ENCODE data around the gene ASTN2.

Gene ASTN2

DNA sequence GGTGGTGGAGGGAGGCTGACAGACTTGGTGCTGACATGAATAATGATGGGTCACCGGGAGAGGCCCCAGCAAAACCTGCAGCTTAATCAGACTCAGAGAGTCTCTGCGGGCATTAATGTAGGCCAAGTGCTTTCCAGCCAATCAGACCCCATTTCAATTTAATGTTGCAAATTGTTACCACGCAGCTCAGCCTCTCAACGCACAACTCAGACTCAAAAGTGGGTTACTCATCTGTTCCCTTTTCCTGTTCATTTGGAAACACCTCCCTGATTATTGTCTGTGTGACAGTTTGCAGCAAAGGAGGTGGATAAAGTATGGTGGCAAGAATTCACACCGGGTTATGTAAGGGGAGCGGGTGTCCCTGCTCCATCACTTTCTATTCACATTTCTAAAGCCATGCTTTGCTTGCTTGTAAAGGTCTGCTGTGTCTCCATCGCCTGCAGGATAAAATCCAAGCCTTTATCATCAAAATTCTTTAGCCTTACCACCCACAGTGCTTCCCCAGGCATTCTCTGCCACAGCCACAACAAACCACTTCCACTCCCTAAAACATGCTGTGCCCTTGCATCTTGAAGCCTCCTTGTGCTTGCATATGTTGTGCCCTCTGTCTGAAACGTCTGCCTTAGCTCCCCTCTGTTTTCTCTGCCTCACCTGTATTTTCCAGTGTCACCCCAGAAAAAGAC is 156.5 kb downstream of the ASTN2 start:
- TF ChIP-seq, protein P1, sequence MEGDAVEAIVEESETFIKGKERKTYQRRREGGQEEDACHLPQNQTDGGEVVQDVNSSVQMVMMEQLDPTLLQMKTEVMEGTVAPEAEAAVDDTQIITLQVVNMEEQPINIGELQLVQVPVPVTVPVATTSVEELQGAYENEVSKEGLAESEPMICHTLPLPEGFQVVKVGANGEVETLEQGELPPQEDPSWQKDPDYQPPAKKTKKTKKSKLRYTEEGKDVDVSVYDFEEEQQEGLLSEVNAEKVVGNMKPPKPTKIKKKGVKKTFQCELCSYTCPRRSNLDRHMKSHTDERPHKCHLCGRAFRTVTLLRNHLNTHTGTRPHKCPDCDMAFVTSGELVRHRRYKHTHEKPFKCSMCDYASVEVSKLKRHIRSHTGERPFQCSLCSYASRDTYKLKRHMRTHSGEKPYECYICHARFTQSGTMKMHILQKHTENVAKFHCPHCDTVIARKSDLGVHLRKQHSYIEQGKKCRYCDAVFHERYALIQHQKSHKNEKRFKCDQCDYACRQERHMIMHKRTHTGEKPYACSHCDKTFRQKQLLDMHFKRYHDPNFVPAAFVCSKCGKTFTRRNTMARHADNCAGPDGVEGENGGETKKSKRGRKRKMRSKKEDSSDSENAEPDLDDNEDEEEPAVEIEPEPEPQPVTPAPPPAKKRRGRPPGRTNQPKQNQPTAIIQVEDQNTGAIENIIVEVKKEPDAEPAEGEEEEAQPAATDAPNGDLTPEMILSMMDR (IDR thresholded peaks at IDR 0.05; ENCODE audit: low read depth, low read length) = no peak
- H3K4me3 ChIP-seq (ENCODE audit: low read depth, low read length) = no peak overlapping the region

DNA sequence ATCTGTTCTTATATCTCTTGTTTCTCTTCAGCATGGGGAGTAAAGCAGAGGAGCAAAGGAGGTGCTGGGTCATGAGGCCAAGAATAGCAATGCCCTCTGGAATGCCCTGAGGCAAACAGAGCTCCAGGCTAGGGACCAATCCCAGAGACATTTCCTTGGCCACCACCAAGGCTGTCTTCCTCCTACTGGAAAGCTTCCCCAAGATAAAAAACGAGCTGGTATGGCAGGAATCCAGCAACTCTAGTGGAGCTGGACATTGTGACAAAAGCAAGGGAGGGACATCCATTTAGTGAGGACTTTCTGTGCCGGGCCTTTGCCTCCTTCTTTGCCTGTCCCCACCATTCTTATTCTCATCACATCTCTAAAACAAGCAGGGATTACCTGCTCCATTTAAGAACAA is 161.6 kb downstream of the ASTN2 start:
- H3K4me3 ChIP-seq (ENCODE audit: low read depth, low read length) = no peak overlapping the region
- TF ChIP-seq, protein P1 (IDR thresholded peaks at IDR 0.05; ENCODE audit: low read depth, low read length) = no peak

DNA sequence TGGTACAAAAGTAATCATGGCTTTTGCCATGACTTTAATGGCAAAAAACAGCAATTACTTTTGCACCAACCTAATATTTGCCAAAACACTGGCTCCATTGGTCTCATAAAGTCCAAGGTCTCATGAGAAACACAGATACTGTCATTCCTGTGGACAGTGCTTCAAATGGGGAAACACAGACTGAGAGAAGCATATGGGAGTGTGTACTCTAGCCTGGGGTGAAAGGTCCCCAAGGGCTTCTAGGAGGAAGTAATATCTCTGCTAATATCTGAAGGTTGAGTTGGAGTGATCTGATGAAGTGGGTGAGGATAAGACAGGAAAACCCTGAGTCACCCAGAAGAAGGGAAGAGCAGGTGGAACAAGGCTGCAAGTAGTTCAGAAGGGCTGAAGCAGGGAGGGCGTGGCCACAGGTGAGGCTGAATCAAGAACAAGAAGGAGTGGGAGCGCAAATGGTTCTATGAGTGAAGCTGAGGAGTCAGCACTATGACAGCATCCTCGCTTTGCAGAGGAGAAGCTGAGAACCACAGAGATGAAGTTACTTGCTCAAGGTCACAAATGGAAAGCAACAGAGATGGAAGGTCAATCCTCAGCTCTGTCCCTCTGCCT is 164.1 kb downstream of the ASTN2 start:
- H3K4me3 ChIP-seq (ENCODE audit: low read depth, low read length) = no peak overlapping the region
- TF ChIP-seq, protein P1 (IDR thresholded peaks at IDR 0.05; ENCODE audit: low read depth, low read length) = no peak

DNA sequence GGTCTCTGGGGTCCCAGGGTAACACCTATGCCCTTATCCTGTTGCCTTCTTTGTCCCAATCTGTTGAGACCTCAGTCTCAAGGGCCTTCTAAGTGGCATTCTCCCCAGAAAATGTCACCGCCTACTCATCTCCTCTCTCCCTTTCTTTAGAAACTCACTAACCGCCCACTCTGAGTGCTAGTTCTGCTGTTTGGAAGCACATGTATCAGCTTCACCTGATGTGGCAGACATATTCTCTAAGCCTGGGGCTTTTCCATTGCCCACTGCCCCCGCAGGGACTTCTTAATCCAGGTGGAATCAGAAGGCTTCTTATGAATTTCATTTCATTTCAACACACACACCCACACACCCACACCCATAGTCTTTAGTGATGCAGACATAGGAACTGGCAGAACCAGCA is 165.1 kb downstream of the ASTN2 start:
- no peak overlapping the region for H3K4me3 ChIP-seq (ENCODE audit: low read depth, low read length)
- TF ChIP-seq, protein P1 (IDR thresholded peaks at IDR 0.05; ENCODE audit: low read depth, low read length) = no peak

DNA sequence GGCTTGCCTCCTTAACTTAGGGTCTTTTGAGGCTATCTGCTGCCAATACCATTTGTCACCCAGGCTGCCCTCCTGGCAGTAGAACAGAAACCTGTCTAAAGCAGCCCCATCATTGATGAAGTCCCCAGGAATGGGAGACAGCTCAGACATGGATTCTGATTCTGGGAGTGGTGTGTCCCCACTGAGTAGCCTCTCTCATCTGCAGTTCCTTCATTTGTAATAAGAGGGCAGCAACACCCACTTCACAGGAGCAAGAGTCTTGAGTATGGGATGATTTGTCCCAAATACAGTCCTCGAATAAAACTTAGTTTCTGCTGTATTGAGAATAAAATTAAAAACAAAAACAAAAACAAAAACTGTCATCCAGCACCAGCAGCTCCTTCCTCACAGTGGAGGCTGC is 167.6 kb downstream of the ASTN2 start:
- TF ChIP-seq, protein P1 (IDR thresholded peaks at IDR 0.05; ENCODE audit: low read depth, low read length) = no peak
- H3K4me3 ChIP-seq (ENCODE audit: low read depth, low read length) = no peak overlapping the region

DNA sequence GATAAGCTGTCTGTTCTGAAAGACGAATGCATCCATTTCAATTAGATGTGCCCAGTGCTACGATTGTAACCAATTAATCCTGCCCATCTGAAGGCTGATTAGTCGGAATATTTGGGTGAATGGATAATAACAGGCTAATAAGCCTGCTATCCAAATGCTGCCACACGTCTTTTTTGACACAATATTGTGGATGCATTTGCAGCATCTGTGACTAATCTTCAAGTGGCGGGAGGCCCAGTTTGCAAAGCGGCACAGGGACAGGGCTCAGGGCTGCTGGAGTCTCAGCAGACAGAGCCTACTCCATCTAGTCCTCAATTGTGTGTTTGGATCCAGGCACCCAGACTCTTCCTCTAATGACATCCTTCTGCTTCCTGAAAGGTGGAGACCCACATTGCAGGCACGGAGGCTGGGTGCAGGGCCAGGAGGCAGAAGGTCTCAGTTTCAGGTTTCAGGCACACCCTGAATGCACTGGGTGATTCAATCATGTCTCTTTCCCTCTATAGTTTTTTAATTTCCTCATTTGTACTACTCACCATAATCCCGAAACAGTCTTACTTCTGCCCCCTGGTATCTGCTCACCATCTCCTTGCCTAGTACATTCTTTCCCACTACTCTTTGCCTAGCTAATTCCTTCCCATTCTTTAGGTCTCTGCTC is 169.6 kb downstream of the ASTN2 start:
- H3K4me3 ChIP-seq (ENCODE audit: low read depth, low read length) = no peak overlapping the region
- TF ChIP-seq, protein P1 (IDR thresholded peaks at IDR 0.05; ENCODE audit: low read depth, low read length) = no peak

DNA sequence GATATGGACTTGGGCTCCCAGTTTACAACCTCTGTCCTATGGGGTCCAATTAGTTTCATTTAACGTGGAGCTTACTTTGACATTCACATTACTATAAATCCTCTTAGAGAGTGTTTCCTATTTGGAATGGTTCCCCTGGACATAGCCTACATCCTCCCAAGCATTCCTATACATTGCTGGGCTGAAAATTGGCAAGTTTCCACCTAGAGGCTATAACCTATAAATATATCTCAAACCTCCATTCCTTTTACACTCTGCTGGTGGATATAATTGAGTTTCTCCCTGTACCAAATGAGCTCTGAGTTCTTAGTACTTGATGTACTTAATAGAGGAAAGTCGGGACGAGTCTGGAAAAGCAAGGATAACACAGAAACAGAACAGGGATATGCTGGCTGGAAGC is 172.8 kb downstream of the ASTN2 start:
- no peak overlapping the region for H3K4me3 ChIP-seq (ENCODE audit: low read depth, low read length)
- TF ChIP-seq, protein P1 (IDR thresholded peaks at IDR 0.05; ENCODE audit: low read depth, low read length) = no peak
